Lung (tissue), 12 donors: ENCODE results near the gene SUSD4. TPM values are rescaled to one million over a fixed set of nuclear protein-coding genes. Genes with fewer than 3 reads are reported as not detected.

Experiments used
- ATAC-seq: fragments of 200-7000 bp; cut with Tn5 transposase; one replicate; pipeline ENCODE4 v1.9.1; 2020; ENCODE audit warnings: moderate number of reproducible peaks; ENCODE audit not compliant: insufficient read depth, low FRiP score
- DNase-seq, 3 donors: peaks; one replicate each; pipeline ENCODE4 v3.0.0-alpha.2; 2013 to 2017
- H3K27ac ChIP-seq, 2 donors: one replicate each; pipeline ENCODE4 v1.5.1; 2013; ENCODE audit warnings: mild to moderate bottlenecking in 2 of 2, moderate library complexity in 2 of 2, control low read depth in 1 of 2, inconsistent platforms in 1 of 2, low read depth in 1 of 2, low read length in 1 of 2
- H3K27me3 ChIP-seq, 3 donors: one replicate each; pipeline ENCODE4 v1.5.1; 2013; ENCODE audit warnings: low read length in 2 of 3; ENCODE audit not compliant: control insufficient read depth in 3 of 3, insufficient read depth in 3 of 3
- H3K36me3 ChIP-seq, 4 donors: one replicate each; pipeline ENCODE4 v1.5.1; 2013; ENCODE audit warnings: low read length in 4 of 4, mild to moderate bottlenecking in 1 of 4, moderate library complexity in 1 of 4; ENCODE audit not compliant: control insufficient read depth in 4 of 4, insufficient read depth in 4 of 4
- H3K4me1 ChIP-seq, 5 donors: one replicate each; pipeline ENCODE4 v1.5.1; 2013; ENCODE audit warnings: low read length in 5 of 5, mild to moderate bottlenecking in 2 of 5, moderate library complexity in 1 of 5; ENCODE audit not compliant: control insufficient read depth in 5 of 5, insufficient read depth in 5 of 5
- H3K4me3 ChIP-seq: one replicate; pipeline ENCODE4 v1.5.1; 2013; ENCODE audit warnings: mild to moderate bottlenecking, control low read depth, moderate library complexity
- H3K9ac ChIP-seq, 2 donors: one replicate each; pipeline ENCODE4 v1.5.1; 2013; ENCODE audit warnings: low read length in 2 of 2, control low read depth in 1 of 2; ENCODE audit not compliant: insufficient read depth in 1 of 2
- H3K9me3 ChIP-seq, 4 donors: one replicate each; pipeline ENCODE4 v1.5.1; 2013; ENCODE audit warnings: low read length in 3 of 4, mild to moderate bottlenecking in 1 of 4, moderate library complexity in 1 of 4; ENCODE audit not compliant: control insufficient read depth in 4 of 4, insufficient read depth in 3 of 4
- CTCF ChIP-seq: IDR thresholded peaks from 2 replicates; pipeline ENCODE4 v1.5.1; 2012; ENCODE audit warnings: mild to moderate bottlenecking; ENCODE audit errors: control extremely low read depth, extremely low read depth
- WGBS, 2 donors: extraction: QIAGEN DNeasy Blood & Tissue Kit; methylation state at CpG; one replicate each; pipeline ENCODE4 v1.1.7; 2013; 5-methylcytosine and 5-hydroxymethylcytosine counted together
- polyA plus RNA-seq, 2 donors: library from polyadenylated mRNA; stranded (reverse); fragments of 200-250 nt; gene quantifications; one replicate each; pipeline ENCODE4 v1.2.1, GENCODE V29; 2013
- total RNA-seq, 2 donors: library from RNA; depleted of rRNA in 1 of 2; stranded (reverse); fragments of >200 nt in 1 of 2; gene quantifications; one replicate each; pipeline ENCODE4 v1.2.1, GENCODE V29; 2014 to 2021
- donor health status: control.
- donor health status: control.
- donor health status: Bipolar disorder and iron deficiency.
- donor health status: healthy.
- donor health status: DM: yes; HTN: yes; CAD: no.

SUSD4 gene
- total and polyA plus RNA-seq, 4 donors: 2.8 to 17.0 (median 4.9) TPM

- WGBS, 2 donors: 91 to 94% methylated on average over 12 of the region's 12 CpGs
- H3K4me1 ChIP-seq: peaks cover 0 to 2% (median 0%) of the 10 kb centered on the region in 5 donors
- H3K4me3 ChIP-seq: no peak overlapping the region
- H3K27ac ChIP-seq: no peak overlapping the region
- ATAC-seq (no peak), DNase-seq (no peak)
- H3K9ac ChIP-seq: no peak overlapping the region
- H3K9me3 ChIP-seq: no peaks in the 10 kb centered on the region
- no peaks in the 10 kb centered on the region for H3K36me3 ChIP-seq
- no peaks in the 10 kb centered on the region for H3K27me3 ChIP-seq
- TF ChIP-seq CTCF: no peak
These were observed 134.9 kb downstream of the SUSD4 start for GRCh38 chr1:223228931-223229528.

DNA sequence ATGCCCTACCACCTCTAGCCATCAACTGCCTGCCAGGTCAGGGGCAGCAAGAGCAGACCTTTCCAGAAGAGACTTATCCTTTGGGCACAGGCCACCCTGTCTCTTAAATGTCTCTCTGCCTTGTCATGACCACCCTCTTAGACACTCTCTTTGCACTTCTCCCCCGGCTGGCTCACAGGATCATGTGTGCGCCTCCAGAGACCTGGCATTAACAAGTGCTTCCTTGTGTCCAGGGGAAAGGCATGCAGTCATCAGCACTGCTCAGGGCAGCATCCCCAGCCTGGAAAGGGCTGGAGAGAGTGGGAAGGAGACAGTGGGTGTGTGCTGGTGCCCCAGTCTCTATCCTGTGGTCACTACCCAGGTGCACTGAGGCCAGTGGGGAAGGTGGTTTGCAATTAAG, 135.8 kb downstream of the SUSD4 start:
- DNase-seq: no peak
- ATAC-seq: no peak
- no peak overlapping the region for H3K9ac ChIP-seq
- H3K9me3 ChIP-seq: no peaks in the 10 kb centered on the region
- TF ChIP-seq CTCF: no peak
- H3K36me3 ChIP-seq: no peaks in the 10 kb centered on the region
- no peaks in the 10 kb centered on the region for H3K27me3 ChIP-seq
- H3K27ac ChIP-seq: no peak overlapping the region
- H3K4me3 ChIP-seq: no peak overlapping the region
- H3K4me1 ChIP-seq: no peaks in the 10 kb centered on the region
- WGBS, 2 donors: 93 to 100% methylated on average over 2 of the region's 2 CpGs

- Histone ChIP-seq H3K9me3 (no peaks in the 10 kb centered on the region), H3K4me1 (no peaks in the 10 kb centered on the region), H3K9ac (no peak overlapping the region), H3K27me3 (no peaks in the 10 kb centered on the region), H3K4me3 (no peak overlapping the region), H3K27ac (no peak overlapping the region), H3K36me3 (no peaks in the 10 kb centered on the region)
- DNase-seq (no peak), ATAC-seq (no peak)
- no peak for TF ChIP-seq CTCF
- 89 to 92% methylated on average over 12 of the region's 12 CpGs for WGBS, 2 donors
These were observed 136.3 kb downstream of the SUSD4 start for GRCh38 chr1:223227486-223228196.
